Gastrocnemius medialis (tissue), 4 donors: ENCODE measurements around the gene SUGCT. TPM values are rescaled to one million over a fixed set of nuclear protein-coding genes. Genes with fewer than 3 reads are reported as not detected.

ENCODE experiments used
- ATAC-seq, 2 donors: fragments of 150-250 bp; one replicate each; pipeline ENCODE4 v1.9.1; 2016
- DNase-seq, 2 donors: peaks; one replicate each; pipeline ENCODE4 v3.0.0-alpha.2; 2019
- H3K27ac ChIP-seq, 4 donors: fragments of 200-600 bp; sonication (generic); 1 replicate in 1 of 4; 2 replicates in 3 of 4; pipeline ENCODE4 v1.5.1; 2016 to 2018; ENCODE audit warnings: mild to moderate bottlenecking in 2 of 4, moderate library complexity in 1 of 4
- H3K27me3 ChIP-seq, 3 donors: fragments of 200-600 bp; sonication (generic) in 2 of 3; 1 replicate in 1 of 3; 2 replicates in 2 of 3; pipeline versions ENCODE4 v1.5.1 to v1.6.0; 2016 to 2019; ENCODE audit warnings: mild to moderate bottlenecking in 1 of 3, moderate library complexity in 1 of 3
- H3K36me3 ChIP-seq, 2 donors: fragments of 200-600 bp; sonication (generic) in 1 of 2; one replicate each; pipeline ENCODE4 v1.5.1; 2017 to 2018
- H3K4me1 ChIP-seq, 2 donors: fragments of 200-600 bp; sonication (generic) in 1 of 2; one replicate each; pipeline ENCODE4 v1.5.1; 2016 to 2017; ENCODE audit warnings: mild to moderate bottlenecking in 2 of 2
- H3K4me3 ChIP-seq, 4 donors: fragments of 200-600 bp; sonication (generic) in 3 of 4; 1 replicate in 1 of 4; 2 replicates in 3 of 4; pipeline ENCODE4 v1.5.1; 2016 to 2019; ENCODE audit warnings: mild to moderate bottlenecking in 2 of 4
- H3K9me3 ChIP-seq, 3 donors: fragments of 200-600 bp; sonication (generic) in 2 of 3; 1 replicate in 1 of 3; 2 replicates in 2 of 3; pipeline ENCODE4 v1.5.1; 2016 to 2019
- CTCF ChIP-seq, 5 experiments: fragments of 450-650 bp in 3 of 5; fragments of 200-600 bp in 2 of 5; sonication (generic) in 2 of 5; IDR thresholded peaks in 4 of 5; conservative IDR thresholded peaks in 1 of 5; 1 replicate in 4 of 5; 2 replicates in 1 of 5; pipeline ENCODE4 v1.5.1; 2016 to 2019; ENCODE audit warnings: antibody characterized with exemption in 5 of 5, mild to moderate bottlenecking in 3 of 5, moderate library complexity in 3 of 5
- POLR2A ChIP-seq, 2 donors: fragments of 450-650 bp; IDR thresholded peaks; one replicate each; pipeline ENCODE4 v1.6.1; 2017; ENCODE audit warnings: antibody characterized with exemption in 2 of 2, mild to moderate bottlenecking in 2 of 2, moderate library complexity in 2 of 2
- in situ Hi-C, 4 donors: fragments of 200-750 bp; cut with MboI; loops; one replicate each; pipeline versions ENCODE4 v1.15.0 to v1.8.0; 2017; ENCODE audit warnings: low sequenced_read_pairs in 4 of 4
- intact Hi-C: fragments of 100-400 bp; cut with DNase I; formaldehyde crosslinking; loops from one replicate; pipeline ENCODE4 v1.15.1; 2023; ENCODE audit warnings: low total_unique reads
- total RNA-seq, 4 donors: library from RNA; depleted of rRNA; stranded (reverse); fragments of >200 nt; gene quantifications; one replicate each; pipeline versions ENCODE4 v1.1.0 to v1.2.3, GENCODE V29; 2016

Gene SUGCT
- total RNA-seq, 4 donors from 2014 or later, result 2.3 to 3.5 (median 2.9) TPM

- TF ChIP-seq CTCF (IDR thresholded peaks at IDR 0.05 in 4 of 5, conservative IDR thresholded peaks at IDR 0.05 in 1 of 5) (no peak), POLR2A (IDR thresholded peaks at IDR 0.05) (no peak)
- ATAC-seq, result no peak
- no peaks in the 10 kb centered on the region for H3K9me3 ChIP-seq
- no peak for DNase-seq
- no peaks in the 10 kb centered on the region for H3K27me3 ChIP-seq
- no peaks in the 10 kb centered on the region for H3K36me3 ChIP-seq
- in situ Hi-C loops (no loop called here), intact Hi-C loops (no loop called here)
- no peak overlapping the region for H3K27ac ChIP-seq
- no peaks in the 10 kb centered on the region for H3K4me1 ChIP-seq
- no peak overlapping the region for H3K4me3 ChIP-seq
Measured at GRCh38 chr7:40808378-40808942, 673.7 kb downstream of the SUGCT start.

- ATAC-seq (no peak), DNase-seq (no peak)
- Histone ChIP-seq H3K27ac (no peak overlapping the region), H3K4me1 (no peaks in the 10 kb centered on the region), H3K4me3 (no peak overlapping the region), H3K9me3 (no peaks in the 10 kb centered on the region), H3K36me3 (no peaks in the 10 kb centered on the region), H3K27me3 (no peaks in the 10 kb centered on the region)
- in situ Hi-C loops, result no loop called here
- no peak for TF ChIP-seq POLR2A (IDR thresholded peaks at IDR 0.05)
- no peak for TF ChIP-seq CTCF (IDR thresholded peaks at IDR 0.05 in 4 of 5, conservative IDR thresholded peaks at IDR 0.05 in 1 of 5)
- intact Hi-C loops, result no loop called here
Measured at GRCh38 chr7:40810274-40810673, 675.5 kb downstream of the SUGCT start.

- ATAC-seq (no peak), DNase-seq (no peak)
- TF ChIP-seq POLR2A (IDR thresholded peaks at IDR 0.05), result no peak
- no peak for TF ChIP-seq CTCF (IDR thresholded peaks at IDR 0.05 in 4 of 5, conservative IDR thresholded peaks at IDR 0.05 in 1 of 5)
- Histone ChIP-seq H3K36me3 (no peaks in the 10 kb centered on the region), H3K4me3 (no peak overlapping the region), H3K27ac (no peak overlapping the region), H3K27me3 (no peaks in the 10 kb centered on the region), H3K4me1 (no peaks in the 10 kb centered on the region), H3K9me3 (no peaks in the 10 kb centered on the region)
- intact Hi-C loops, result no loop called here
- in situ Hi-C loops, result no loop called here
Measured at GRCh38 chr7:40811666-40812065, 676.9 kb downstream of the SUGCT start.

GRCh38 chr7:40815022-40815421 is 680.2 kb downstream of the SUGCT start:
- Histone ChIP-seq H3K36me3 (no peaks in the 10 kb centered on the region), H3K9me3 (no peaks in the 10 kb centered on the region), H3K4me3 (no peak overlapping the region), H3K27ac (no peak overlapping the region), H3K27me3 (no peaks in the 10 kb centered on the region), H3K4me1 (no peaks in the 10 kb centered on the region)
- intact Hi-C loops (no loop called here), in situ Hi-C loops (no loop called here)
- no peak for TF ChIP-seq POLR2A (IDR thresholded peaks at IDR 0.05)
- no peak for TF ChIP-seq CTCF (IDR thresholded peaks at IDR 0.05 in 4 of 5, conservative IDR thresholded peaks at IDR 0.05 in 1 of 5)
- DNase-seq (no peak), ATAC-seq (no peak)

GRCh38 chr7:40815512-40815911 is 680.7 kb downstream of the SUGCT start:
- ATAC-seq, result no peak
- intact Hi-C loops, result no loop called here
- no peak overlapping the region for H3K4me3 ChIP-seq

More at GRCh38 chr7:40815512-40815911, 680.7 kb downstream of the SUGCT start:
- no peak for TF ChIP-seq POLR2A (IDR thresholded peaks at IDR 0.05)
- no peak for TF ChIP-seq CTCF (IDR thresholded peaks at IDR 0.05 in 4 of 5, conservative IDR thresholded peaks at IDR 0.05 in 1 of 5)
- no peaks in the 10 kb centered on the region for H3K36me3 ChIP-seq
- DNase-seq, result no peak
- H3K4me1 ChIP-seq, result no peaks in the 10 kb centered on the region
- no peaks in the 10 kb centered on the region for H3K9me3 ChIP-seq
- H3K27me3 ChIP-seq, result no peaks in the 10 kb centered on the region
- H3K27ac ChIP-seq, result no peak overlapping the region
- in situ Hi-C loops, result no loop called here
